NCI-H128 (cell line): ENCODE data around the gene ENTPD1.
"Not testable (repeated sequence)": the region's sequence is repeated elsewhere in the genome, so short reads cannot be mapped to it uniquely, and the experiment has no call there.

Experiments
- DNase-seq: peaks from one replicate; lab custom pipeline; 2025; ENCODE audit not compliant: unreplicated experiment; lab: John Stamatoyannopoulos, UW

The ENTPD1 gene

GRCh38 chr10:95756041-95756761 lies at the start of gene ENTPD1:
ENTPD1 (plus strand) TSS chr10:95756163; CDS start chr10:95756240, 77 bp downstream.
- no peak for DNase-seq

- DNase-seq, result no peak
These were observed 49.4 kb upstream of the ENTPD1 start for GRCh38 chr10:95706573-95706972.

- DNase-seq, result no peak
These were observed 49.0 kb upstream of the ENTPD1 start for GRCh38 chr10:95706990-95707389.

GRCh38 chr10:95711492-95711891 lies 44.5 kb upstream of the ENTPD1 start:
- DNase-seq, result no peak

DNA sequence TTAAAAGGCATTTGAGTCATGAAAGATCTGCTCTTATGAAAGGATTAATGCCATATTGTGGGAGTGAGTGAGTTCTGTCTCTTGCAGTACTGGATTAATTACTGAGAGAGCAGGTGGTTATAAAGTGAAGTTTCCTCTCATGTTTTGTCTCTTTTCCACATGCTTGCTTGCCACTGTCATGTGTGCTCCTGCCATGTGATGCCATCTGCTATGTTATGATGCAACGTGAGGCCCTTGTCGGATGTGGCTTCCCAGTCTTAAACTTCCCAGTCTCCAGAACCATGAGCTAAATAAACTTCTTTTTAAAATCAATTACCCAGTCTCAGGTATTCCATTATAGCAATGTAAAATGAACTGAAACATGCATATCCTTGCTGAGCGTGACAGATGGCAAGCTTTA lies 39.5 kb upstream of the ENTPD1 start:
- no peak for DNase-seq

DNA sequence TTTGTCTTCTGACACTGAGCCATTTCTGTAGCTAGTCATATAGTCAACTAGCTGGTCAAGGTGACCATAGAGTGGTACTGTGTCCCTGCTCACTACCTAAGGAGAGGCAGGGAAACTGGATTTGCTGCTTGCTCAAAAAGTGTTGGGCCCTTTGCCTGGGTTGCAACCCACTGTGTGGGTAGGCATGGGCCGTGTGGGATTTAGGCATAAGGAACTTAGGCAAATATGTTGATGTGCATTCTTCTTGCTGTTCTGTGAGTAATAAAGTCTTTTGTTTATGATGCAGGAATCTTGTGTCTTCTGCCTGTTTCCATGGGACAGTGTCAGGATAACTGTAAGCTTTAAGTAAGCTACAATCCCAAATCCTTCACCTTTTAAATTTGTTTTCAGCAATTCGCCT lies 39.1 kb upstream of the ENTPD1 start:
- no peak for DNase-seq

GRCh38 chr10:95720745-95721144 lies 35.2 kb upstream of the ENTPD1 start:
- DNase-seq, result not testable (repeated sequence)

DNA sequence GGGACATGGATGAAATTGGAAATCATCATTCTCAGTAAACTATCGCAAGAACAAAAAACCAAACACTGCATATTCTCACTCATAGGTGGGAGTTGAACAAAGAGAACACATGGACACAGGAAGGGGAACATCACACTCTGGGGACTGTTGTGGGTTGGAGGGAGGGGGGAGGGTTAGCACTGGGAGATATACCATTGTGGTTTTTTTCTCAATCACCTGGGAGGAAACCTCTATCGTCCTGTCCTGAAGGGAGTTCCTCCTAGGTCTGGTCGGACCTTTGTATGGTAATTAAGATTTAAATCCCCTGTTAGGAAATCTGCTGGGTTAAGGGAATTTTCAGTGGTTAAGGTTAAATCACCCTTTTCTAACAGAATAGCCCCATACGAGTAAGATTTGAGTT lies 33.5 kb upstream of the ENTPD1 start:
- DNase-seq, result not testable (repeated sequence)

GRCh38 chr10:95728526-95728925 lies 27.4 kb upstream of the ENTPD1 start:
- DNase-seq, result no peak

DNA sequence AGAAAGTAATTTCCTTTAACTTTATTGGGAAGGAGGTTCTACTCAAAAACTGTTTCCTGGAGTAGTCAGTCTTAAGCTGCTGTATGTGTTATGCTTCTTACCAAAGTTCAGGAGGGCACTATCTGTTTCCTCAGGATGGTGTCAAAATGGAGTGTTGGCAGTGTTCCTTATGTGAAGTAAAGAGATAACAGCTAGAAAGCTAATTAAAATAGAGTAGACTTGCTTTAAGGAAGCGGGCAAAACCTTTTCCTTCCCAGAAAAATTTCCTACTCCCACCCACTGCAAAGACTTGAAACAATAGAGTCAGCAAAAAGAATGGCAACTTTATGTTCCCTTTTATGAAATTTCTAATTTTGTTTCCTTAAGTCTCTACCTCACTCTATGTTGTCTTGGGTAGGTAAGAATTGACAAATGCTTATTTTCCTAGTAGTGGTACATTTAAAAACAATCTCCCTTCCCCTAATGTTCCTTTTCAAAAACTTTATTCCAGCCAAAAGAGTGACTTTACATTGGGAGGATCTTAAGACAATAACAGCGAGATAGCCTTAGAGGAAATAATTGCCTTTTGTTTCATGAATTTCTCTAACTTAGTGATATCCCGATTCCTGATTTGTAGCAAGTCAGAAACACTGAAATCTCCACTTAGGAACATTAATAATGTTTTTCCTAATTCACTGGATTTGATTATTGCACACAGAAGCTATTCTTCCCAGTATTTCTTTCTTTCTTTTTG lies 26.5 kb upstream of the ENTPD1 start:
- no peak for DNase-seq

- no peak for DNase-seq
These were observed 25.7 kb upstream of the ENTPD1 start for GRCh38 chr10:95730233-95730632.

DNA sequence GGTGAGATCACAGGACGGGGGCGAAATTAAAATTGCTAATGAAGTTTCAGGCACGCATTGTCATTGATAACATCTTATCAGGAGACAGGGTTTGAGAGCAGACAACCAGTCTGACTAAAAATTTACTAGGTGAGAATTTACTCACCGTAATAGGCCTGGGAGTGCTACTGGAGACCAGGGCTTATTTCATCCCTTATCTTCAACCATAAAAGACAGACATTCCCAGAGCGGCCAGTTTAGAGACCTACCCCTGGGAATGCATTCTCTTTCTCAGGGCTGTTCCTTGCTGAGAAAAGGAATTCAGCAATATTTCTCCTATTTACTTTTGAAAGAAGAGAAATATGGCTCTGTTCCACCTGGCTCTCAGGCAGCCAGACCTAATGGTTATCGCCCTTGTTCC lies 23.1 kb upstream of the ENTPD1 start:
- not testable (repeated sequence) for DNase-seq

GRCh38 chr10:95739056-95739455 lies 16.9 kb upstream of the ENTPD1 start:
- no peak for DNase-seq

DNA sequence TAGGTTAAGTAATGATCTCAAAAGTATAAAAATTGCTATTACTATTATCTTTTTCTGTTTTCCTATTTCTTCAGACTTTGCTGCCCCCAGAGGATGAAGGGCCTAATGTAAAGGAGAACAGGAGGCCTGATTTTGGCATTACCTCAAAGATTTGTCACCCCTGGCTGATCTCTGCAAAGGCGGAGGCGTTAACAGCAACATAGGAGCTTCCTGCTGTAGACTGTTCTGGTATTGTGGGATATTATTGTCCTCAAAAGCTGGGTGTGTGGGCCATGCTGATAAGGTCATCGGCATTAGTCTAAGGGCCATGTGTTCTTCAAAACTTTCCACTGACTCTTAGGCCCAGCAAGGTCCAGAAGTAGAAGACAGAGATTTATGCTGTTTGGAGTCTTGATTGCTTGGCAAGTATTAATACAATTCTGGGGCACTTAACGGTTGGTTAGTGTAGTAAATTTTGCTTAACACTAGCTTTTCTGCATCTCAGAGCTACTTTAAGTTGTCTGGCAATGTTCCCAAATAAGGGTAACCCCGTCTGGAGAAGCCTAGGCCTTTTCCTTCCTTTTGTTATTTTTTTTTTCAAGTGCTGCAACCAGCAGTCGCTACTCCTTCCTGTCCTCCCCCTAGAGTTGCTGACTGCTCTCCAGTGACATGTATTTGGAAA lies 14.0 kb upstream of the ENTPD1 start:
- DNase-seq, result no peak

- no peak for DNase-seq
These were observed 13.5 kb upstream of the ENTPD1 start for GRCh38 chr10:95742485-95742884.

- DNase-seq, result no peak
These were observed 12.9 kb upstream of the ENTPD1 start for GRCh38 chr10:95742962-95743535.

DNA sequence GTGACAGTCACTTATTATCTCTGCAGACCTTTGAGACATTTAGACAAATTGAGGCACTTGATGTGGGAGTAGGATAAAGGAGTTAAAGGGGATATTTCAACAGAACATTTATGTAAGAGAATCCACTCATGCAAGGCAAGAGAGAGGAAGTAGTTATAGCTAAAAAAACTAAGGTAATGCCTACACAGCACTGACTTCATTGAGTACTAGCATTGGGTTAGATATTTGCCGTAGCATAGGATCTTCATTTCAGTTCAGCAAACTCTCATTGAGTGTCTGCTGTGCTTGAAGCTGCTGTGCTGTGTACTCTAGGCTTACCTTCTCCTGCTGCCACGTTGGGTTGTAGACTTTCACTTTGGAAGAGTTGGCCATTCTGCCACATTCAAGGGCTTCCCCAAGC lies 10.5 kb upstream of the ENTPD1 start:
- DNase-seq, result no peak

GRCh38 chr10:95748349-95748748 lies 7.6 kb upstream of the ENTPD1 start:
- no peak for DNase-seq

- no peak for DNase-seq
These were observed 405 bp upstream of the ENTPD1 start for GRCh38 chr10:95755511-95756004.

GRCh38 chr10:95756809-95757684 lies 1.1 kb downstream of the ENTPD1 start:
- no peak for DNase-seq
